CD14-positive monocyte (primary cell): Measurements from ENCODE around the gene ALKBH3. TPM values are rescaled to one million over a fixed set of nuclear protein-coding genes. Genes with fewer than 3 reads are reported as not detected.

Source experiments
- DNase-seq, 3 donors: peaks; one replicate each; pipeline ENCODE4 v3.0.0-alpha.2; 2011 to 2022
- H2AFZ ChIP-seq: 2 replicates; pipeline ENCODE4 v1.6.0; 2012; ENCODE audit warnings: mild to moderate bottlenecking, low read depth, low read length, inconsistent platforms; ENCODE audit not compliant: insufficient read depth, poor library complexity, severe bottlenecking
- H3K27ac ChIP-seq, 2 donors: 1 replicate in 1 of 2; 2 replicates in 1 of 2; pipeline ENCODE4 v1.5.1; 2012 to 2013; ENCODE audit warnings: low read length in 2 of 2, control low read depth in 1 of 2, inconsistent platforms in 1 of 2, low read depth in 1 of 2, mild to moderate bottlenecking in 1 of 2
- H3K27me3 ChIP-seq, 2 donors: one replicate each; pipeline versions ENCODE4 v1.6.0 to v1.6.1; 2011 to 2013; ENCODE audit warnings: low read length in 2 of 2; ENCODE audit not compliant: control insufficient read depth in 2 of 2, insufficient read depth in 2 of 2
- H3K36me3 ChIP-seq, 2 donors: replicated peaks in 1 of 2; 1 replicate in 1 of 2; 2 replicates in 1 of 2; pipeline versions ENCODE4 v1.5.1 to v1.6.1; 2012 to 2013; ENCODE audit warnings: low read length in 2 of 2, control low read depth in 1 of 2, inconsistent platforms in 1 of 2, mild to moderate bottlenecking in 1 of 2; ENCODE audit not compliant: insufficient read depth in 2 of 2, control insufficient read depth in 1 of 2
- H3K4me1 ChIP-seq, 2 donors: 1 replicate in 1 of 2; 2 replicates in 1 of 2; pipeline versions ENCODE4 v1.5.1 to v1.6.1; 2012 to 2013; ENCODE audit warnings: low read length in 2 of 2, control low read depth in 1 of 2, inconsistent platforms in 1 of 2, mild to moderate bottlenecking in 1 of 2, moderate library complexity in 1 of 2; ENCODE audit not compliant: insufficient read depth in 2 of 2, control insufficient read depth in 1 of 2
- H3K4me2 ChIP-seq: replicated peaks from 2 replicates; pipeline ENCODE3; 2012; ENCODE audit warnings: low read length, moderate library complexity, mild to moderate bottlenecking; ENCODE audit not compliant: poor library complexity, severe bottlenecking; ENCODE audit errors: extremely low read depth
- H3K4me3 ChIP-seq, 3 experiments: fragments of 200-600 bp in 1 of 3; sonication (generic) in 1 of 3; replicated peaks in 1 of 3; 1 replicate in 2 of 3; 2 replicates in 1 of 3; pipeline ENCODE4 v1.5.1; 2011 to 2013; ENCODE audit warnings: low read length in 3 of 3, mild to moderate bottlenecking in 3 of 3, control low read depth in 2 of 3, low read depth in 2 of 3, inconsistent platforms in 1 of 3, moderate library complexity in 1 of 3
- H3K79me2 ChIP-seq: 2 replicates; pipeline ENCODE4 v1.6.0; 2012; ENCODE audit warnings: mild to moderate bottlenecking, control low read depth, inconsistent platforms, low read length, moderate library complexity; ENCODE audit not compliant: insufficient read depth
- H3K9ac ChIP-seq: 2 replicates; pipeline ENCODE4 v1.6.0; 2017; ENCODE audit warnings: low read length, mild to moderate bottlenecking; ENCODE audit not compliant: insufficient read depth, poor library complexity, severe bottlenecking
- H3K9me3 ChIP-seq, 2 donors: replicated peaks in 1 of 2; 1 replicate in 1 of 2; 2 replicates in 1 of 2; pipeline versions ENCODE4 v1.5.1 to v1.6.1; 2012 to 2013; ENCODE audit warnings: low read length in 2 of 2, control low read depth in 1 of 2; ENCODE audit not compliant: control insufficient read depth in 1 of 2, insufficient read depth in 1 of 2
- H4K20me1 ChIP-seq: 2 replicates; pipeline ENCODE4 v1.6.0; 2012; ENCODE audit warnings: mild to moderate bottlenecking, low read length, control low read depth, moderate library complexity; ENCODE audit not compliant: insufficient read depth
- H3K27ac Mint-ChIP-seq, 7 donors: one replicate each; pipeline ENCODE4 v1.8.0; 2020; ENCODE audit warnings: mild to moderate bottlenecking in 7 of 7, mixed read lengths in 7 of 7, moderate library complexity in 6 of 7, inconsistent platforms in 2 of 7
- H3K27me3 Mint-ChIP-seq, 3 donors: one replicate each; pipeline ENCODE4 v1.8.0; 2021 to 2022; ENCODE audit warnings: low read depth in 3 of 3, mild to moderate bottlenecking in 3 of 3, mixed read lengths in 3 of 3, moderate library complexity in 3 of 3, inconsistent platforms in 1 of 3
- H3K36me3 Mint-ChIP-seq, 2 donors: one replicate each; pipeline ENCODE4 v1.8.0; 2020; ENCODE audit warnings: mixed read lengths in 2 of 2, inconsistent platforms in 1 of 2, mild to moderate bottlenecking in 1 of 2
- H3K4me1 Mint-ChIP-seq: one replicate; pipeline ENCODE4 v1.8.0; 2020; ENCODE audit warnings: mild to moderate bottlenecking, mixed read lengths
- H3K4me3 Mint-ChIP-seq, 2 donors: one replicate each; pipeline ENCODE4 v1.8.0; 2020; ENCODE audit warnings: mild to moderate bottlenecking in 2 of 2, mixed read lengths in 2 of 2, moderate library complexity in 1 of 2
- H3K9me3 Mint-ChIP-seq, 7 donors: one replicate each; pipeline ENCODE4 v1.8.0; 2020 to 2022; ENCODE audit warnings: mixed read lengths in 7 of 7, mild to moderate bottlenecking in 6 of 7, moderate library complexity in 6 of 7, inconsistent platforms in 2 of 7
- WGBS: methylation state at CpG from one replicate; pipeline ENCODE4 v1.1.5; 2013; ENCODE audit warnings: missing lambda C conversion rate; ENCODE audit not compliant: insufficient coverage; 5-methylcytosine and 5-hydroxymethylcytosine counted together
- intact Hi-C, 2 donors: fragments of 100-400 bp; cut with micrococcal nuclease; formaldehyde crosslinking; loops; one replicate each; pipeline versions ENCODE4 v1.15.0 to v1.15.1; 2023
- polyA plus RNA-seq, 3 donors: library from polyadenylated mRNA; depleted of rRNA in 1 of 3; unstranded in 2 of 3; stranded (reverse) in 1 of 3; fragments of 300-500 nt in 2 of 3; fragments of >200 nt in 1 of 3; fragmentation: Illumina TruSeq in 2 of 3; gene quantifications; 1 replicate in 2 of 3; 2 replicates in 1 of 3; pipeline ENCODE4 v1.2.3, GENCODE V29; 2012 to 2021
- TF ChIP-seq, protein P1 (sequence below): fragments of 200-600 bp; IDR thresholded peaks from one replicate; pipeline ENCODE4 v1.8.0; 2022; ENCODE audit warnings: antibody characterized with exemption, mild to moderate bottlenecking

Gene ALKBH3
- polyA plus RNA-seq, 3 donors: 22.1 to 25.8 (median 22.7) TPM

DNA sequence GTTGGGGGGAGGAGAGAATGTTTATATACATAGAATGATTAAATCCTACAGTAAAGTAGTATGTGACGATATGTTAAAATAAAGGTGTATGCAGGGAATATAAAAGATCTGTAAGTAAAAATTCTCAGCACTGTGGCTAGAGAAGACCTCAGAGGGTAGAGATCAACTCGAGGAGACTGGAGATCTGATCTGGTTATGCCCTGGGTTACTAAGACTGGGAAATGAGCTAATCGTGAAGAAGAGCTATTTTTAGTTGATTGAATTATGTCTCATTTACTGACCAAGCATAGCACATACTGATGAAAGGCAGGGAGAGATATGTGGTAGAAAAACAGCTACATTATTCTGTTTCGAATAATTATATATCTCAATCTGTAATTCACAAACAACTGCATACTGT, 42.8 kb upstream of the ALKBH3 start:
- no peak overlapping the region for H3K4me3 Mint-ChIP-seq
- no CpG with 5 or more reads among the region's 4 CpGs for WGBS
- H3K36me3 ChIP-seq: peaks cover 7 to 40% of the 10 kb centered on the region in 2 donors
- H3K9me3 ChIP-seq: no peaks in the 10 kb centered on the region
- peaks cover 13% of the 10 kb centered on the region for H3K4me1 Mint-ChIP-seq
- no peaks in the 10 kb centered on the region for H3K27me3 ChIP-seq
- no peaks in the 10 kb centered on the region for H4K20me1 ChIP-seq
- H3K27ac ChIP-seq: no peak overlapping the region
- no peak overlapping the region for H3K4me3 ChIP-seq
- no peak overlapping the region for H3K27ac Mint-ChIP-seq
- DNase-seq: no peak
- H3K27me3 Mint-ChIP-seq: no peaks in the 10 kb centered on the region
- H3K36me3 Mint-ChIP-seq: peaks cover 32 to 48% of the 10 kb centered on the region in 2 donors
- no peak overlapping the region for H3K4me2 ChIP-seq
- TF ChIP-seq, protein P1, sequence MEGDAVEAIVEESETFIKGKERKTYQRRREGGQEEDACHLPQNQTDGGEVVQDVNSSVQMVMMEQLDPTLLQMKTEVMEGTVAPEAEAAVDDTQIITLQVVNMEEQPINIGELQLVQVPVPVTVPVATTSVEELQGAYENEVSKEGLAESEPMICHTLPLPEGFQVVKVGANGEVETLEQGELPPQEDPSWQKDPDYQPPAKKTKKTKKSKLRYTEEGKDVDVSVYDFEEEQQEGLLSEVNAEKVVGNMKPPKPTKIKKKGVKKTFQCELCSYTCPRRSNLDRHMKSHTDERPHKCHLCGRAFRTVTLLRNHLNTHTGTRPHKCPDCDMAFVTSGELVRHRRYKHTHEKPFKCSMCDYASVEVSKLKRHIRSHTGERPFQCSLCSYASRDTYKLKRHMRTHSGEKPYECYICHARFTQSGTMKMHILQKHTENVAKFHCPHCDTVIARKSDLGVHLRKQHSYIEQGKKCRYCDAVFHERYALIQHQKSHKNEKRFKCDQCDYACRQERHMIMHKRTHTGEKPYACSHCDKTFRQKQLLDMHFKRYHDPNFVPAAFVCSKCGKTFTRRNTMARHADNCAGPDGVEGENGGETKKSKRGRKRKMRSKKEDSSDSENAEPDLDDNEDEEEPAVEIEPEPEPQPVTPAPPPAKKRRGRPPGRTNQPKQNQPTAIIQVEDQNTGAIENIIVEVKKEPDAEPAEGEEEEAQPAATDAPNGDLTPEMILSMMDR: no peak
- peaks cover 7 to 11% of the 10 kb centered on the region in 2 donors for H3K4me1 ChIP-seq
- H2AFZ ChIP-seq: no peak overlapping the region
- no peaks in the 10 kb centered on the region for H3K79me2 ChIP-seq
- intact Hi-C loops: no loop called here
- H3K9me3 Mint-ChIP-seq: no peaks in the 10 kb centered on the region
- no peak overlapping the region for H3K9ac ChIP-seq

DNA sequence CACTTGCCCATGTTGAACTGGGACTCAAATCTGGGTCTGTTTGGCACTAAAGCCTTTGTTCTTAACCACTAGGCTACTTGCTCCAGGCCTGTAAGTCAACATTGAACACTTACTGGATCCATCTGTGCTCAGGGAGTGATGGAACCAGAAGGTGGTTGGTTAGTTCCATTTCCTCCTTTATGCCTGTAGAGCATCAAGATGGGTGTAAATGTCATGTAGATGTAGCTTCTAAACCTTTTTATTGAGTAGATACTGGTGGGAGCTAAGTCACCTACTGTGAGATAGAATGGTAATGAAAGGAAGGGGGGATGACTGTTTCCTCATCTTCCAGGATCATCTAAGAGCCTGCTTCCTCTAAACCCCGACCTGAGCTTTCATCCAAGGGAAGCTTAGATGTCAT, 38.6 kb upstream of the ALKBH3 start:
- no CpG with 5 or more reads among the region's 1 CpG for WGBS
- Histone ChIP-seq H3K4me2 (no peak overlapping the region), H3K9ac (no peak overlapping the region), H3K27me3 (no peaks in the 10 kb centered on the region), H3K79me2 (no peaks in the 10 kb centered on the region), H3K4me1 (no peaks in the 10 kb centered on the region), H3K36me3 (peaks cover 7 to 54% of the 10 kb centered on the region in 2 donors), H2AFZ (no peak overlapping the region), H3K9me3 (no peaks in the 10 kb centered on the region), H3K4me3 (no peak overlapping the region), H3K27ac (no peak overlapping the region), H4K20me1 (no peaks in the 10 kb centered on the region)
- Mint-ChIP-seq H3K4me1 (no peaks in the 10 kb centered on the region), H3K36me3 (peaks cover 55 to 63% of the 10 kb centered on the region in 2 donors), H3K4me3 (no peak overlapping the region), H3K9me3 (no peaks in the 10 kb centered on the region), H3K27me3 (no peaks in the 10 kb centered on the region), H3K27ac (no peak overlapping the region)
- TF ChIP-seq, protein P1: no peak
- intact Hi-C loops: no loop called here
- DNase-seq: no peak
